DMS 273 (cell line): ENCODE measurements around the gene NECTIN1.
"Not testable (repeated sequence)": the region's sequence is repeated elsewhere in the genome, so short reads cannot be mapped to it uniquely, and the experiment has no call there.

Experiments used
- DNase-seq: peaks from one replicate; lab custom pipeline; 2025; ENCODE audit not compliant: unreplicated experiment; lab: John Stamatoyannopoulos, UW

Gene NECTIN1

DNA sequence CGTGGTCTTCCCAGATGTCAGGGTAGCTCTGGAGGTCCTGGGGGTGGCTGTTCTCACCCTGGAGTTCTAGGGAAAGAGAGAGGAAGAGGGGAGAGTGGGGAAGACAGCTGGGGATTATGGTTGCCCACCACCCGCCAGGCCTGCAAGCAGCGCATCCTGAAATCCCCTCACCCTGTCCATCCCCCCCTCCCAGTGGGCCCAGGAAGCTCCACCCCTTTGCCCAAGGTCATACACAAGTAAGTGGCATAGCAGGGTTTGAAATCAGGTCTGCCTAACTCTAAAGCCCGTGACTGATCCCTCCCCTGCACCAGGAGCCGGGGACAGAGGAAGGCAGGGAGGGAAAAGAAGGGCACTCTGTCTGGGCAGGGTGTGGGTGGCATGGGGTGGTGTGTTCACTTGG lies 105.3 kb downstream of the NECTIN1 start:
- no peak for DNase-seq

DNA sequence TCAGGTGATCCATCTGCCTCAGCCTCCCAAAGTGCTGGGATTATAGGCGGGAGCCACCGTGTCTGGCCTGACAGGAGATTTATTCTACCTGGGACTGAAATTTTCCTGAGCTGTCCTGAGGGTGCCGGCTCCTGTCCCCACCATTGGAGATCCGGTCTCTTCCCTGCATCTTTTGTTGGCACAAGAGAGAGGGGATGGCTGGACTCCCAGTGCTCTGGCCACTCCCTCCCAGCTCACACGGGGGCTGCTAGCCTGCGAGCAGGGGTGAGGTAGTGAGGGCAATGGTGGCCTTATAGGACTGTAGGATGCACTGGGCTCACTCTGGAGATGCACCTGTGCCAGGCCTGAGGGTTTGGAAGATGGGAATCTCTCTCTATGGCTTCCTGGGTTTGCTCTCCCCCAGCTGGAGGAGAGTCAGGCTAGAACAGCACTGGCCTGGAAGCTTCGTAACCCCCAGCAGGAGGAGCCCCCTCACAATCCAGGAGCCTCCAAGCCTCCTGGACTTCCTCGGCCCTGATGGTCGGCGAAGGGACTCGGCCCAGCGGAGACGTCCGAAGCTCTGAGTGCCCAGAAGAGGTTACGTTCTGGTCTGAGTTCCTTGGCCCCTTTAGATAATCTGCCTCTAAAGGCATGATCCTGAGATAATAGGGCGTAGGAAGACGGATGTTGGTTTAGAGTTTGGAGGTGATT lies 106.4 kb downstream of the NECTIN1 start:
- DNase-seq: no peak

- DNase-seq: no peak
Measured at GRCh38 chr11:119619665-119620064, 109.3 kb downstream of the NECTIN1 start.

DNA sequence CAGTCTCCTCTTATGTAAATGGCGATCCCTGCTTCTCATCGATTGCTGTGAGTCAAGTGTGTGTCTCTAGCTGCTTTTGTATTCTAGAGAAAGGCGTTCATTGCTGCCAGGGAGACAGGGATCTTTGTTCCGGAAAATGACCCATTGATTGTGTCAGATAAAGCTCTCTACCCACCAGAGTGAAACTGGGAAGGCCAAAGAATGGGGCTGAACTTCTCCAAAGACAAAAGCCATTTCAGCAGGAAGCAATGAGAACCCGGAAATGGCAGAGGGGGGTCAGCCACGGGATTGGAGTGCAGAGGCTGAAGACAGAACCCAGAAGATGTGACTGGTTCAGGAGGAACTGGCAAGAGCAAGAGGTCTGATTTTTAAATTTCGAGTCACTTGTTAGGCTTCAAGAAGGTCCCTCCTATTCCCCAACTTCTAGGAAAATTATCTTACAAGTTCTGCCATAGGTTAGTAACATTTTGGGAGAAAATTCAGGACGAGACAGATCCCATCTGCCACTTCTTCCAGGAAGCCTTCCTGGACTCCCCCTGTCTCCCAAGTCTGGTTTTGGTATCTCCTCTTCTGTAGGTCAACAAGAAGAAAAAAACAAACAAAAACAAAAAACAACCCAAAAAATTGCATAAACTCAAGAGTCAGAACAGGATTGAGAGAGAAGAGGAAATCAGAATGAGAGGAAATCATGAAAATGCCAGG lies 110.6 kb downstream of the NECTIN1 start:
- DNase-seq: no peak

DNA sequence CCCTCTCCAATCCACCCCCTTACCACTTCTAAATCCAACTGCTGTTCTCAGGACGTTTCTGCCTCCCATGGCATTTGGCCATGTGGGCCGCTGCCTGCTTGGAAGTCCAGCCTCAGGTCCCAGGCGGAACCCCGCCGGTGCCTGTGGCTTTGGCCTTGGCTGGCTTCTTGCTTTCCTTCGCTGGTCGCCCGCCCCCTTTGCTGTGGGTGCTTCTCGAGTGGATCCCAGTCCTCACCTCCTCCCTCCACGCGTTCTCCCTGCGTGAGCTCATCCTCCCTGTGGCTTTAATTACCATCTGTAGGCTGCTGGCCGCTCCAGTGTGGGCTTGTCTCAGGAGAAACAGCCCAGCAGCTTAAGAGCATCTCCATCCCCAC lies 111.7 kb downstream of the NECTIN1 start:
- no peak for DNase-seq

GRCh38 chr11:119616586-119617339 lies 112.2 kb downstream of the NECTIN1 start:
- no peak for DNase-seq

DNA sequence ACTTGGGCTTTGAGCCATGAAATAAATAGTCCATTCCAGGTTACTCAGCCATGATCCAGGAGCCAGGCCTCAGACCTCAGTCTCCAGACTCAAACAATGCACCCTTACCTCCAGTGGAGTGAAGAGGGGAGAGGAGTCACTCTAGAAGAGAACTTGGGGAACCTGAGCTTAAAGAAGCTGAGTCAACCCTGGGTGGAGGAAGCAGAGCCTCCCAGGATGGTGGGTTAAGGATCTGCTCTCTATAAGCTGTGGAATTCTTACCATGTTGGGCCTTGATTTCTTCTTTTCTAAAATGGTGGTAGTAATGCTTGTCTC lies 113.2 kb downstream of the NECTIN1 start:
- DNase-seq: no peak

DNA sequence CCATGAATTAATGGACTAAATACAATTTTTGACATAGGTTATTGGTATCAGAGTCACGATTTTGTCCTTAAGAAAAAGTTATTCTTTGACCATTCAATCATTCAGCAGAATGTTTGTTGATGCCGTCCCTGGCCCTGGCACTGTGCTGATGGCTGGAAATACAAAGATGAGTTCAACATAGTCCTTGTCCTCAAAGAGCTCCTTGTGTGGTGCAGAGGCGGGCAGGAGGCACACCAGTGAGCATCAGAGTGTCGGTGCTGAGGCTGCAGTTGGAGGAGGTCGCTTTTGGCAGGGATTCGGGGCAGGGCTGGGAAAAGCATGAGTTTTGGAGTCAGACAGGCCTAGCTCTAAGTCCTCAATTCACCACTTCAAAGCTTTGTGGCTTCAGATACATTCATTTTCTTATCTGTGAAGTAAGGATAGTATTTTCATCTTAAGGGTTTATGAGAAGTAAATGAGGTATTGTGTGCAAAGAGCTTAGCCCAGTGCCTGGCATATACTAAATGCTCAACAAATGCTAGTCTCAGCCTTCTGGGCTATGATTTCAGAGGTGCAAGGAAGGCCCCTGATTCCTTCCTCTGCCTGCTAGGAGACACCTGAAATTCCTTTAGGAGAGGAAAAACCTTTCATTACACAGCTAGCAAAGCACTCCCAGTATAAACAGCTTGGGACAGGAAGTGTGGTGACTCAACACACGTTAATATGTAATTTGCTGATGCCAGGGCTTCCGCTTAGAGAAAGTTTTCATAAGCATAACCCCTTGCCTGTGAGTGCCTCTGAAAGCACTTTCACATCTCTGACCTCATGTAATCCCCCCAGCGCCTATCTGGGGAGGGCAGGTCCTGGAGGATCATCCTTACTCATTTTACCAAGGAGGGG lies 113.8 kb downstream of the NECTIN1 start:
- no peak for DNase-seq

GRCh38 chr11:119614222-119615002 lies 114.6 kb downstream of the NECTIN1 start:
- no peak for DNase-seq

GRCh38 chr11:119612814-119613213 lies 116.2 kb downstream of the NECTIN1 start:
- DNase-seq: no peak

- DNase-seq: no peak
Measured at GRCh38 chr11:119610836-119611426, 118.1 kb downstream of the NECTIN1 start.

- no peak for DNase-seq
Measured at GRCh38 chr11:119608781-119609180, 120.2 kb downstream of the NECTIN1 start.

- no peak for DNase-seq
Measured at GRCh38 chr11:119608201-119608600, 120.8 kb downstream of the NECTIN1 start.

GRCh38 chr11:119607726-119608125 lies 121.3 kb downstream of the NECTIN1 start:
- no peak for DNase-seq

GRCh38 chr11:119605137-119605665 lies 123.8 kb downstream of the NECTIN1 start:
- DNase-seq: no peak

DNA sequence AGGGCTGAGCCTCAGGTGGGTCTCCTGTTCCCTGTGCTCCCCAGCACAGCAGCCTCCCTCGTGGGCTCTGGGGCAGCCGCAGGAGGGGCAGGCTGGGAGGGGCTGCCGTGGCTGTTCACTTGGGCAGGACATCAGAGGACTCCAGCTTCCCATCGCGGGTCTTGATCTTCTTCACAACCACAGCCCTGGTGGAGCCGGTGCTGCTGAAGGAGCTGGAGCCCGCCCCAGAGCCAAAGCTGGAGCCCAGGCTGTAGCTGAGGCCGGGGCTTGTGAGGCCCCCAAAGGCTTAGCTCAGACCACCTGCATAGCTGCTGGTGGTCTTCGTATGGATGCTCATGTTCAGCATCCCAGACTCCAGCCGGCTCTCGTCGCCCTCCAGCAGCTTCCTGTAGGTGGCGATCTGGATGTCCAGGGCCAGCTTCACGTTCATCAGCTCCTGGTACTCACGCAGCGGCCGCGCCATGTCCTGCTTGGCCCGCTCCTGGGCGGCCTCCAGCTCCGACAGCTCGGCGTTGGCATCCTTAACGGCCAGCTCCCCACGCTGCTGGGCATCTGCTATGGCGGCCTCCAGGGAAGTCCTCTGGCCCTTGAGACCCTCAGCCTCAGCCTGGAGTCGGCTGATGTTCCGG lies 126.1 kb downstream of the NECTIN1 start:
- DNase-seq: no peak

GRCh38 chr11:119599864-119600541 lies 129.0 kb downstream of the NECTIN1 start:
- no peak for DNase-seq

DNA sequence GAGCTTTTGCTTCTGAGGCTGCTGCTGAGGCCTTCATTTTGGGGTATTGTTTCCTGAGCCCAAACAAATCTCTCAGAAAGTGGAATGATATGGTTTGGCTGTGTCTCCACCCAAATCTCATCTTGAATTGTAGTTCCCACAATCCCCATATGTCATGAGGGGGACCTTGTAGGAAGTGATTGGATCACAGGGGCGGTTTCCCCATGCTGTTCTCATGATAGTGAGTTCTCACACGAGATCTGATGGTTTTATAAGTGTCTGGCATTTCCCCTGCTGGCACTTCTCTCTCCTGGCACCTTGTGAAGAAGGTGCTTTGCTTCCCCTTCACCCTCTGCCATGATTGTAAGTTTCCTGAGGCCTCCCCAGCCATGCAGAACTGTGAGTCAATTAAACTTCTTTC lies 133.1 kb downstream of the NECTIN1 start:
- DNase-seq: not testable (repeated sequence)
